Endothelial cell of umbilical vein (primary cell): Measurements from ENCODE around the gene NRARP. TPM values are rescaled to one million over a fixed set of nuclear protein-coding genes. Genes with fewer than 3 reads are reported as not detected.
A peak's percentile ranks its signal among the peaks of the same experiment; 100 is the strongest.

ENCODE experiments used
- BruUV-seq: library from RNA; stranded (reverse); fragments of 400-500 nt; replicated peaks from 2 replicates; lab custom pipeline; 2021; lab: Mats Ljungman, UMichigan
- CTCF ChIA-PET: fragments of 300-600, 350-600 bp; sonication (Branson Sonifier 250); formaldehyde crosslinking; loops from one replicate; lab custom pipeline; 2021; ENCODE audit warnings: antibody characterized with exemption, inconsistent platforms; lab: Charles Lee
- POLR2A ChIA-PET: fragments of 300-600, 350-600 bp; sonication (Branson Sonifier 250); formaldehyde crosslinking; loops from one replicate; lab custom pipeline; 2021; ENCODE audit warnings: antibody characterized with exemption, inconsistent platforms; lab: Charles Lee
- DNase-seq: peaks from one replicate; pipeline ENCODE4 v3.0.0-alpha.2; 2011; ENCODE audit warnings: low read depth, low spot score
- FAIRE-seq: peaks from 2 replicates; lab custom pipeline; 2011; peaks lifted over from hg19 to GRCh38; lab: Jason Lieb, UNC
- H2AFZ ChIP-seq: 2 replicates; pipeline ENCODE4 v1.6.0; 2012; ENCODE audit warnings: low read depth, low read length, control low read depth, inconsistent platforms
- H3K27ac ChIP-seq: 2 replicates; pipeline ENCODE4 v1.5.1; 2011; ENCODE audit warnings: low read depth, mild to moderate bottlenecking, control low read depth, low read length, moderate library complexity; ENCODE audit not compliant: insufficient read depth
- H3K27me3 ChIP-seq, 2 experiments: 2 replicates each; pipeline versions ENCODE4 v1.6.0 to v1.6.1; 2011; ENCODE audit warnings: low read length in 2 of 2, mixed read lengths in 1 of 2; ENCODE audit not compliant: control insufficient read depth in 2 of 2, insufficient read depth in 2 of 2
- H3K36me3 ChIP-seq, 2 experiments: 2 replicates in 1 of 2; 3 replicates in 1 of 2; pipeline ENCODE4 v1.5.1; 2011; ENCODE audit warnings: low read length in 2 of 2, mild to moderate bottlenecking in 1 of 2, moderate library complexity in 1 of 2; ENCODE audit not compliant: control insufficient read depth in 2 of 2, insufficient read depth in 2 of 2; ENCODE audit errors: extremely low read depth in 1 of 2
- H3K4me1 ChIP-seq: 3 replicates; pipeline ENCODE4 v1.5.1; 2011; ENCODE audit warnings: mild to moderate bottlenecking, low read length; ENCODE audit not compliant: control insufficient read depth, insufficient read depth; ENCODE audit errors: extremely low read depth
- H3K4me2 ChIP-seq: 2 replicates; pipeline ENCODE4 v1.6.1; 2011; ENCODE audit warnings: low read length, control low read depth, mixed read lengths; ENCODE audit not compliant: insufficient read depth
- H3K4me3 ChIP-seq, 3 experiments: fragments of 200-600 bp in 1 of 3; sonication (generic), shearing (Covaris generic) in 1 of 3; replicated peaks in 1 of 3; 2 replicates each; pipeline ENCODE4 v1.5.1; 2011 to 2016; ENCODE audit warnings: control low read depth in 3 of 3, low read length in 3 of 3, mild to moderate bottlenecking in 2 of 3, inconsistent platforms in 1 of 3, low read depth in 1 of 3, moderate library complexity in 1 of 3; ENCODE audit not compliant: insufficient read depth in 1 of 3
- H3K79me2 ChIP-seq: 2 replicates; pipeline ENCODE4 v1.6.0; 2012; ENCODE audit warnings: low read length, inconsistent platforms; ENCODE audit not compliant: control insufficient read depth, insufficient read depth
- H3K9ac ChIP-seq: replicated peaks from 2 replicates; pipeline ENCODE3; 2011; ENCODE audit warnings: low read length, control low read depth; ENCODE audit not compliant: insufficient read depth; ENCODE audit errors: extremely low read depth
- H3K9me1 ChIP-seq: replicated peaks from 3 replicates; pipeline ENCODE4 v1.6.0; 2011; ENCODE audit warnings: mild to moderate bottlenecking, low read length; ENCODE audit not compliant: control insufficient read depth, insufficient read depth; ENCODE audit errors: extremely low read depth
- H3K9me3 ChIP-seq: replicated peaks from 2 replicates; pipeline ENCODE4 v1.5.1; 2012; ENCODE audit warnings: low read length, inconsistent platforms; ENCODE audit not compliant: control insufficient read depth, insufficient read depth
- H4K20me1 ChIP-seq: replicated peaks from 2 replicates; pipeline ENCODE3; 2011; ENCODE audit warnings: mild to moderate bottlenecking, low read length; ENCODE audit not compliant: control insufficient read depth, insufficient read depth; ENCODE audit errors: extremely low read depth
- EZH2 ChIP-seq: IDR thresholded peaks from 2 replicates; pipeline ENCODE4 v1.6.1; 2012; ENCODE audit warnings: borderline replicate concordance, low read depth, mild to moderate bottlenecking, moderate library complexity, low read length, inconsistent platforms; ENCODE audit not compliant: severe bottlenecking
- FOS ChIP-seq: IDR thresholded peaks from 2 replicates; pipeline ENCODE4 v1.6.1; 2011; ENCODE audit warnings: mild to moderate bottlenecking, low read length, moderate library complexity, borderline replicate concordance; ENCODE audit not compliant: insufficient read depth
- GATA2 ChIP-seq: IDR thresholded peaks from 2 replicates; pipeline ENCODE4 v1.7.0; 2011; ENCODE audit warnings: low read depth, mild to moderate bottlenecking, moderate library complexity, mixed read lengths, low read length; ENCODE audit not compliant: insufficient read length, insufficient read depth
- JUN ChIP-seq: IDR thresholded peaks from 2 replicates; pipeline ENCODE4 v1.6.1; 2011; ENCODE audit warnings: borderline replicate concordance, low read depth; ENCODE audit not compliant: insufficient read length, insufficient read depth
- MYC ChIP-seq: IDR thresholded peaks from one replicate; pipeline ENCODE4 v1.6.1; 2011; ENCODE audit warnings: mild to moderate bottlenecking, low read depth, low read length
- POLR2A ChIP-seq: IDR thresholded peaks from 2 replicates; pipeline ENCODE4 v1.6.1; 2012; ENCODE audit warnings: low read depth, mild to moderate bottlenecking, control low read depth, low read length
- POLR2AphosphoS5 ChIP-seq: IDR thresholded peaks from 2 replicates; pipeline ENCODE4 v1.6.1; 2012; ENCODE audit warnings: low read depth, mild to moderate bottlenecking, control low read depth, low read length, moderate library complexity; ENCODE audit not compliant: insufficient read depth
- dilution Hi-C: fragments of 300-500 bp; cut with MboI; formaldehyde crosslinking; loops from one replicate; pipeline ENCODE4 v1.15.0; 2019; ENCODE audit warnings: low sequenced_read_pairs; ENCODE audit not compliant: extremely low pct_ligation_motif_present
- intact Hi-C: fragments of 100-400 bp; cut with micrococcal nuclease; formaldehyde crosslinking; loops from one replicate; pipeline ENCODE4 v1.10.0; 2022
- polyA plus RNA-seq, 4 experiments: library from polyadenylated mRNA; depleted of rRNA in 3 of 4; stranded (reverse) in 3 of 4; unstranded in 1 of 4; fragments of >200 nt; gene quantifications; 2 replicates each; pipeline versions ENCODE4 v1.2.1 to v1.2.3, GENCODE V29; 2011 to 2012; ENCODE audit warnings: missing spikeins in 1 of 4
- total RNA-seq: library from RNA; stranded (reverse); gene quantifications from 2 replicates; pipeline ENCODE4 v1.2.3, GENCODE V29; 2021
- TF ChIP-seq, protein P1 (sequence below): IDR thresholded peaks from 2 replicates; pipeline ENCODE4 v1.6.1; 2011; ENCODE audit not compliant: insufficient read depth, insufficient read length
- TF ChIP-seq, protein P2 (sequence below), 2 donors: IDR thresholded peaks; 1 replicate in 1 of 2; 2 replicates in 1 of 2; pipeline ENCODE4 v1.5.1; 2011; ENCODE audit warnings: low read length in 2 of 2, mild to moderate bottlenecking in 2 of 2, moderate library complexity in 2 of 2, control low read depth in 1 of 2, inconsistent platforms in 1 of 2, low read depth in 1 of 2; ENCODE audit not compliant: insufficient read depth in 1 of 2; ENCODE audit errors: extremely low read depth in 1 of 2

The NRARP gene
- total and polyA plus RNA-seq, 2 donors (not counting 3 experiments of a cell fraction or from before 2014, with no cell fraction given) = 50.0 to 72.9 TPM

DNA sequence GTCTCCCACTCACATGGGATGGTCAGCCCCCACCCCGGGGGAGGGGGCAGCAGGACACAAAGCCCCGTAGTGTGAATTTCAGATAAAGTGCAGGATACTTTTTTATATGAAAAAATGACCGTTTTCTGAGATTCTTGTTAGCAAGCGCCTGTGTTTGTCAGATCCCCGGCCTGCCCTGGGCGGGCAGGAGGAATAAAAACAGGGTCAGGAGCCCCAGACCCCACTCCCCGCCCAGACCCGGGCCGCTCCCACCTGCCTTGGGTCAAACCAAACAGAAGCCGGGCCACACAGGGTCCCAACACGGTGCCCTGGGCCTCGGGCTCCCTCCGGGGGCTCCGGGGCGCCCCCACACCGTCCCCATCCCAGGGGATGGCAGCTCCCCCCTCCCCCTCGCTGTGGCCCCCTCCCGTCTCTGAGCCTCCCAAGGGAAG is 13.5 kb upstream of the NRARP start:
- DNase-seq (no peak), FAIRE-seq (no peak)
- Histone ChIP-seq H3K9me1 (no peaks in the 10 kb centered on the region), H3K4me3 (no peak overlapping the region), H3K9me3 (no peaks in the 10 kb centered on the region), H3K36me3 (no peaks in the 10 kb centered on the region), H3K27me3 (no peaks in the 10 kb centered on the region), H3K4me2 (no peak overlapping the region), H3K4me1 (peaks cover 14% of the 10 kb centered on the region), H4K20me1 (no peaks in the 10 kb centered on the region), H3K27ac (peak overlapping the region; percentile 52), H2AFZ (no peak overlapping the region), H3K79me2 (no peaks in the 10 kb centered on the region), H3K9ac (peak overlapping the region; percentile 36)
- dilution Hi-C loops (no loop called here), intact Hi-C loops (loop anchor here (1.0 kb wide), 1 partner anchor 10 kb away; no protein-coding TSS in a partner anchor)
- POLR2A ChIA-PET = interaction anchor here (0.7 to 1.0 kb wide), 2 partner anchors 14 to 41 kb away, joined by 3 to 6 read pairs; partner anchors contain the start of gene NRARP
- TF ChIP-seq POLR2A (no peak), EZH2 (no peak), GATA2 (no peak), MYC (no peak), POLR2AphosphoS5 (no peak), FOS (no peak), JUN (no peak)
- TF ChIP-seq, protein P1, sequence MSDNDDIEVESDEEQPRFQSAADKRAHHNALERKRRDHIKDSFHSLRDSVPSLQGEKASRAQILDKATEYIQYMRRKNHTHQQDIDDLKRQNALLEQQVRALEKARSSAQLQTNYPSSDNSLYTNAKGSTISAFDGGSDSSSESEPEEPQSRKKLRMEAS = no peak
- TF ChIP-seq, protein P2, sequence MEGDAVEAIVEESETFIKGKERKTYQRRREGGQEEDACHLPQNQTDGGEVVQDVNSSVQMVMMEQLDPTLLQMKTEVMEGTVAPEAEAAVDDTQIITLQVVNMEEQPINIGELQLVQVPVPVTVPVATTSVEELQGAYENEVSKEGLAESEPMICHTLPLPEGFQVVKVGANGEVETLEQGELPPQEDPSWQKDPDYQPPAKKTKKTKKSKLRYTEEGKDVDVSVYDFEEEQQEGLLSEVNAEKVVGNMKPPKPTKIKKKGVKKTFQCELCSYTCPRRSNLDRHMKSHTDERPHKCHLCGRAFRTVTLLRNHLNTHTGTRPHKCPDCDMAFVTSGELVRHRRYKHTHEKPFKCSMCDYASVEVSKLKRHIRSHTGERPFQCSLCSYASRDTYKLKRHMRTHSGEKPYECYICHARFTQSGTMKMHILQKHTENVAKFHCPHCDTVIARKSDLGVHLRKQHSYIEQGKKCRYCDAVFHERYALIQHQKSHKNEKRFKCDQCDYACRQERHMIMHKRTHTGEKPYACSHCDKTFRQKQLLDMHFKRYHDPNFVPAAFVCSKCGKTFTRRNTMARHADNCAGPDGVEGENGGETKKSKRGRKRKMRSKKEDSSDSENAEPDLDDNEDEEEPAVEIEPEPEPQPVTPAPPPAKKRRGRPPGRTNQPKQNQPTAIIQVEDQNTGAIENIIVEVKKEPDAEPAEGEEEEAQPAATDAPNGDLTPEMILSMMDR (IDR thresholded peaks at IDR 0.05; ENCODE audit: extremely low read depth in 1 of 2, insufficient read depth in 1 of 2, low read depth in 1 of 2, low read length in 2 of 2) = no peak
- no TSS peak for BruUV-seq
- CTCF ChIA-PET = interaction anchor here (0.6 to 2.2 kb wide), 6 partner anchors 9 to 107 kb away, joined by 3 to 18 read pairs (median 4); partner anchors contain the start of genes EXD3, NOXA1 and NRARP
